Measurements from ENCODE around the gene SLC38A8. TPM values are rescaled to one million over a fixed set of nuclear protein-coding genes. Genes with fewer than 3 reads are reported as not detected.

The SLC38A8 gene
- total RNA-seq, 1 donor from 2014 or later, result not detected

GRCh38 chr16:84084570-84085270 lies 42.1 kb upstream of the SLC38A8 start:
- Histone ChIP-seq H3K36me3 (peaks cover 0 to 78% of the 10 kb centered on the region in 2 donors), H3K27me3 (no peaks in the 10 kb centered on the region), H3K4me1 (peaks cover 5% of the 10 kb centered on the region), H3K4me3 (no peak overlapping the region), H3K27ac (no peak overlapping the region), H3K9me3 (no peaks in the 10 kb centered on the region)
- DNase-seq (ENCODE audit: extremely low spot score in 2 of 2), result no peak
- intact Hi-C loops (cut with DNase I), result loop anchor here (10.0 kb wide), 1 partner anchor 100 kb away; the partner anchor contains the start of gene TAF1C
- TF ChIP-seq, protein P1, sequence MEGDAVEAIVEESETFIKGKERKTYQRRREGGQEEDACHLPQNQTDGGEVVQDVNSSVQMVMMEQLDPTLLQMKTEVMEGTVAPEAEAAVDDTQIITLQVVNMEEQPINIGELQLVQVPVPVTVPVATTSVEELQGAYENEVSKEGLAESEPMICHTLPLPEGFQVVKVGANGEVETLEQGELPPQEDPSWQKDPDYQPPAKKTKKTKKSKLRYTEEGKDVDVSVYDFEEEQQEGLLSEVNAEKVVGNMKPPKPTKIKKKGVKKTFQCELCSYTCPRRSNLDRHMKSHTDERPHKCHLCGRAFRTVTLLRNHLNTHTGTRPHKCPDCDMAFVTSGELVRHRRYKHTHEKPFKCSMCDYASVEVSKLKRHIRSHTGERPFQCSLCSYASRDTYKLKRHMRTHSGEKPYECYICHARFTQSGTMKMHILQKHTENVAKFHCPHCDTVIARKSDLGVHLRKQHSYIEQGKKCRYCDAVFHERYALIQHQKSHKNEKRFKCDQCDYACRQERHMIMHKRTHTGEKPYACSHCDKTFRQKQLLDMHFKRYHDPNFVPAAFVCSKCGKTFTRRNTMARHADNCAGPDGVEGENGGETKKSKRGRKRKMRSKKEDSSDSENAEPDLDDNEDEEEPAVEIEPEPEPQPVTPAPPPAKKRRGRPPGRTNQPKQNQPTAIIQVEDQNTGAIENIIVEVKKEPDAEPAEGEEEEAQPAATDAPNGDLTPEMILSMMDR (IDR thresholded peaks at IDR 0.05), result peak; percentile 7 to 39 (median 35)
- TF ChIP-seq POLR2AphosphoS5 (IDR thresholded peaks at IDR 0.05; ENCODE audit: insufficient read depth in 1 of 2, low read depth in 1 of 2), result no peak

DNA sequence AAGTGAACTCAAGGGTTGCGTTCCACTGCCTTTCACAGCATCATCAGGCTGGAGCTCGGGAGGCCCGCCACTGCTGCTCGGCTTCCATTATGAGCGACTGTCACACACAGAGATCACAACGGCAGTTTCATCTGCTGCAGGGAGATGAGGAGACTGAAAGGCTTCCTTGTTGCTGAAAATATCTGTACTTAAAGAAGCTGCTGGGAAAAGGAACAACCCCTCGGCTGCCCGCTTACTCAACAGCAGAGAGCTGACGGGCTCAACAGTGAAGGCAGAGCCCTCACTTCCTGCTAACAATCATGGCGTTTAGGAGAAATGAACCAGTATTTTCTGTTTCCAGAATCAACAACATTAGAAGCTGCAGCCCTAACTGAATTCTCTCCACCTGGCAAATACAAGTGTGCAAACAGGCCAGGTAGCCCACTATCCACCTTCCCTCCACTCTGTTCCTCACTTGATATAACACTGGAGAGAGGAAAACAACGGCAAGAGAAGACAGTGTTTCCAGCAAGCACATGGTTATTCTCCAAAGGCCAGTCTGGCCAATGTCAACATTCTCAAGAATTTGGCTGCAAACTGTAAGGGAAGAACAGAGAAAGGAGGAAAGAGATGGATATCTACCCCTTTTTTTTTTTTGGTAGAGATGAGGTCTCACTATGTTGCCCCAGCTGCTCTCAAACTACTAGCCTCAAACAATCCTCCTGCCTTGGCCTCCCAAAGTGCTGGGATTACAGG lies 40.4 kb upstream of the SLC38A8 start:
- Histone ChIP-seq H3K4me1 (peaks cover 5% of the 10 kb centered on the region), H3K27me3 (no peaks in the 10 kb centered on the region), H3K27ac (no peak overlapping the region), H3K9me3 (no peaks in the 10 kb centered on the region), H3K36me3 (peaks cover 0 to 74% of the 10 kb centered on the region in 2 donors), H3K4me3 (no peak overlapping the region)
- intact Hi-C loops (cut with DNase I), result loop anchor here (10.0 kb wide), 1 partner anchor 102 kb away; the partner anchor contains the start of gene TAF1C
- TF ChIP-seq, protein P1 (IDR thresholded peaks at IDR 0.05), result no peak
- TF ChIP-seq POLR2A (IDR thresholded peaks at IDR 0.05) (no peak), POLR2AphosphoS5 (IDR thresholded peaks at IDR 0.05; ENCODE audit: insufficient read depth in 1 of 2, low read depth in 1 of 2) (no peak)
- DNase-seq (ENCODE audit: extremely low spot score in 2 of 2), result no peak

GRCh38 chr16:84082110-84082509 lies 39.5 kb upstream of the SLC38A8 start:
- peaks cover 0 to 73% of the 10 kb centered on the region in 2 donors for H3K36me3 ChIP-seq
- TF ChIP-seq POLR2AphosphoS5 (IDR thresholded peaks at IDR 0.05; ENCODE audit: insufficient read depth in 1 of 2, low read depth in 1 of 2), result no peak
- no peak for TF ChIP-seq POLR2A (IDR thresholded peaks at IDR 0.05)
- TF ChIP-seq, protein P1 (IDR thresholded peaks at IDR 0.05), result no peak
- no peak overlapping the region for H3K4me3 ChIP-seq
- H3K27me3 ChIP-seq, result no peaks in the 10 kb centered on the region
- H3K9me3 ChIP-seq, result no peaks in the 10 kb centered on the region
- peaks cover 5% of the 10 kb centered on the region for H3K4me1 ChIP-seq
- intact Hi-C loops (cut with DNase I), result loop anchor here (10.0 kb wide), 1 partner anchor 103 kb away; the partner anchor contains the start of gene TAF1C
- H3K27ac ChIP-seq, result no peak overlapping the region
- no peak for DNase-seq (ENCODE audit: extremely low spot score in 2 of 2)

- intact Hi-C loops (cut with DNase I), result loop anchor here (10.0 kb wide), 1 partner anchor 103 kb away; the partner anchor contains the start of gene TAF1C
- DNase-seq (ENCODE audit: extremely low spot score in 2 of 2), result no peak
- peaks cover 0 to 71% of the 10 kb centered on the region in 2 donors for H3K36me3 ChIP-seq
- H3K27ac ChIP-seq, result no peak overlapping the region
- H3K27me3 ChIP-seq, result no peaks in the 10 kb centered on the region
- H3K9me3 ChIP-seq, result no peaks in the 10 kb centered on the region
- TF ChIP-seq POLR2A (IDR thresholded peaks at IDR 0.05) (no peak), POLR2AphosphoS5 (IDR thresholded peaks at IDR 0.05; ENCODE audit: insufficient read depth in 1 of 2, low read depth in 1 of 2) (no peak)
- no peak overlapping the region for H3K4me3 ChIP-seq
- peaks cover 5% of the 10 kb centered on the region for H3K4me1 ChIP-seq
Observed at GRCh38 chr16:84081446-84081989, 38.9 kb upstream of the SLC38A8 start.

DNA sequence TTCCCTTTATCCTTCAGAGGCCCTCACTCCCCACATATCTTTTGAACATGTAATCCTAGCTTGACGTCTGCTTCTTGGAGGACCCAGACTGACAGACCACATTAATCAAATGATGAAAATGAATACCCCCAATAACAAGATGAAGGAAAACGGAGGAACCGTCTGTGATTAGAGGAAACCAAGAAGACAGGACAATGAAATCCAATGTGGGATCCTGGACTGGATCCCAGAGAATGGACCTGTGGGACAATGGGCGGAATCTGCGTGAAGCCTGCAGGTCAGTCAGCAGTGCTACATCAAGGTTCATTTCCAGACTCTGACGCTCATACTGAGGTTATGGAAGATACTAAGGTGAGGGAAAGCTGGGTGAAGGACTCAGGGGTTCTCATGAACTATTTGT lies 38.2 kb upstream of the SLC38A8 start:
- Histone ChIP-seq H3K4me3 (no peak overlapping the region), H3K4me1 (peaks cover 5% of the 10 kb centered on the region), H3K27ac (no peak overlapping the region), H3K36me3 (peaks cover 0 to 64% of the 10 kb centered on the region in 2 donors), H3K9me3 (no peaks in the 10 kb centered on the region), H3K27me3 (no peaks in the 10 kb centered on the region)
- TF ChIP-seq POLR2AphosphoS5 (IDR thresholded peaks at IDR 0.05; ENCODE audit: insufficient read depth in 1 of 2, low read depth in 1 of 2) (no peak), POLR2A (IDR thresholded peaks at IDR 0.05) (no peak)
- TF ChIP-seq, protein P1 (IDR thresholded peaks at IDR 0.05), result no peak
- no peak for DNase-seq (ENCODE audit: extremely low spot score in 2 of 2)
- intact Hi-C loops (cut with DNase I), result loop anchor here (10.0 kb wide), 1 partner anchor 104 kb away; the partner anchor contains the start of gene TAF1C

All from vagina (tissue), 2 donors.